Measurements from ENCODE around the gene USP31.

DNA sequence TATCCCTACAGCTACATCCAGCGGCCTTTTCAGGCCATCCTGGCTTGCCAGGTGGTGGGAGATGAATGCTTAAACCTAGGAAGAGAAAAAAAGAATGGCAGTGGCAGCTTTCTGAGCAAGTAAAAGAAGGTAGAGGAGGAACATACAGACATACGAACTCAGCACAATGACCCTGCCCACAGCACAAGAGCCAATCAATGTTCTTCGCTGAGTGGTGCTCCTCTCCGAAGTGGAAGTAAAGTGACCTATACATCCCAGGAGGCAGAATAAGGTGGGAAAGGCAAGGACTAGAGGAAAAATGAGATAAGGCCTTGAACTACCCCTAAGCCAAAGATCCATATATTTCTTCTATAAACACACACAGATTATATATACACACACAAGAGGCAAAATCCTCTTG lies 28.7 kb downstream of the USP31 start:
- TF ChIP-seq POLR2AphosphoS5 (IDR thresholded peaks at IDR 0.05; ENCODE audit: low read depth, low read length) (no peak), POLR2A (IDR thresholded peaks at IDR 0.05; ENCODE audit: low read depth, low read length) (no peak)
